Measurements from ENCODE around the gene BNC2.

DNA sequence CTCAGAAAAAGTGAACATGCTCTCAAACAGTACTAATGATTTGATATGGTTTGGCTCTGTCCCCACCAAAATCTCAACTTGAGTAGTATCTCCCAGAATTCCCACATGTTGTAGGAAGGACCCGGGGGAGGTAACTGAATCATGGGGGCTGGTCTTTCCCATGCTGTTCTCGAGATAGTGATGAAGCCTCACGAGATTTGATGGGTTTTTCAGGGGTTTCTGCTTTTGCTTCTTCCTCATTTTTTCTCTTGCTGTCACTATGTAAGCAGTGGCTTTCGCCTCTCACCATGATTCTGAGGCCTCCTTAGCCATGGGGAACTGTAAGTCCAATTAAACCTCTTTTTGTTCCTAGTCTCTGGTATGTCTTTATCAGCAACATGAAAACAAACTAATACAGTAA, 401.3 kb downstream of the BNC2 start:
- TF ChIP-seq EZH2 (IDR thresholded peaks at IDR 0.05; ENCODE audit: insufficient read depth, poor library complexity, severe bottlenecking) = no peak
- TF ChIP-seq EZH2phosphoT487 (IDR thresholded peaks at IDR 0.05; ENCODE audit: insufficient read depth, low read depth) = no peak

Measured in GM23248 (cell line).